Measurements from ENCODE around the gene GPC6.
A peak's percentile ranks its signal among the peaks of the same experiment; 100 is the strongest.

GPC6 gene

GRCh38 chr13:94177041-94177440, 950.4 kb downstream of the GPC6 start:
- H2AK5ac ChIP-seq (ENCODE audit: low read depth, low read length) = no peak overlapping the region
- no peak overlapping the region for H2BK120ac ChIP-seq (ENCODE audit: low read depth, low read length)
- no peak overlapping the region for H3K4me3 ChIP-seq (ENCODE audit: low read length in 2 of 2)
- no peak overlapping the region for H2BK5ac ChIP-seq (ENCODE audit: low read length)
- H3K9ac ChIP-seq (ENCODE audit: low read depth, low read length, poor library complexity) = no peak overlapping the region
- no peak overlapping the region for H3K23ac ChIP-seq (ENCODE audit: low read depth, low read length, poor library complexity)
- no peak overlapping the region for H3K4ac ChIP-seq (ENCODE audit: low read length)
- no peaks in the 10 kb centered on the region for H3K9me3 ChIP-seq (replicated peaks in 1 of 2; ENCODE audit: control insufficient read depth in 2 of 2, insufficient read depth in 1 of 2, low read depth in 1 of 2, low read length in 2 of 2)
- H3K4me1 ChIP-seq (ENCODE audit: control insufficient read depth in 2 of 2, insufficient read depth in 1 of 2, low read depth in 1 of 2, low read length in 2 of 2) = no peaks in the 10 kb centered on the region
- H3K79me1 ChIP-seq (ENCODE audit: low read depth, low read length) = no peaks in the 10 kb centered on the region
- no peak for DNase-seq (ENCODE audit: low spot score)
- no peak overlapping the region for H3K4me2 ChIP-seq (ENCODE audit: insufficient read depth, low read length, poor library complexity, severe bottlenecking)
- H2AFZ ChIP-seq (ENCODE audit: low read length) = no peak overlapping the region
- H4K8ac ChIP-seq (ENCODE audit: low read depth, low read length) = no peak overlapping the region
- no peaks in the 10 kb centered on the region for H3K27me3 ChIP-seq (ENCODE audit: control insufficient read depth in 3 of 3, insufficient read depth in 3 of 3, low read depth in 1 of 3, low read length in 3 of 3)
- no peak overlapping the region for H3K14ac ChIP-seq (ENCODE audit: low read length)
- no peak overlapping the region for H4K91ac ChIP-seq (ENCODE audit: low read depth, low read length, poor library complexity)
- H2BK15ac ChIP-seq (ENCODE audit: low read length) = no peak overlapping the region
- H3K36me3 ChIP-seq (replicated peaks in 1 of 2; ENCODE audit: control insufficient read depth in 2 of 2, insufficient read depth in 2 of 2, low read length in 2 of 2) = no peaks in the 10 kb centered on the region
- H2BK12ac ChIP-seq (ENCODE audit: low read length) = no peak overlapping the region
- no peak overlapping the region for H3K18ac ChIP-seq (ENCODE audit: low read length)
- no CpG with 5 or more reads among the region's 2 CpGs for WGBS, 2 donors (ENCODE audit: extremely low coverage in 2 of 2, insufficient read length in 2 of 2, insufficient replicate concordance in 1 of 2)
- H3K27ac ChIP-seq (replicated peaks; ENCODE audit: low read length) = no peak overlapping the region

- no peak overlapping the region for H2BK5ac ChIP-seq (ENCODE audit: low read length)
- H3K23ac ChIP-seq (ENCODE audit: low read depth, low read length, poor library complexity) = no peak overlapping the region
- no peaks in the 10 kb centered on the region for H3K4me1 ChIP-seq (ENCODE audit: control insufficient read depth in 2 of 2, insufficient read depth in 1 of 2, low read depth in 1 of 2, low read length in 2 of 2)
- H4K91ac ChIP-seq (ENCODE audit: low read depth, low read length, poor library complexity) = no peak overlapping the region
- no peak overlapping the region for H2BK120ac ChIP-seq (ENCODE audit: low read depth, low read length)
- no peak overlapping the region for H3K4me2 ChIP-seq (ENCODE audit: insufficient read depth, low read length, poor library complexity, severe bottlenecking)
- no peaks in the 10 kb centered on the region for H3K27me3 ChIP-seq (ENCODE audit: control insufficient read depth in 3 of 3, insufficient read depth in 3 of 3, low read depth in 1 of 3, low read length in 3 of 3)
- H3K9me3 ChIP-seq (replicated peaks in 1 of 2; ENCODE audit: control insufficient read depth in 2 of 2, insufficient read depth in 1 of 2, low read depth in 1 of 2, low read length in 2 of 2) = no peaks in the 10 kb centered on the region
- H3K36me3 ChIP-seq (replicated peaks in 1 of 2; ENCODE audit: control insufficient read depth in 2 of 2, insufficient read depth in 2 of 2, low read length in 2 of 2) = no peaks in the 10 kb centered on the region
- no peak overlapping the region for H2AK5ac ChIP-seq (ENCODE audit: low read depth, low read length)
- no peak overlapping the region for H3K27ac ChIP-seq (replicated peaks; ENCODE audit: low read length)
- no peak overlapping the region for H2AFZ ChIP-seq (ENCODE audit: low read length)
- no peak overlapping the region for H3K4ac ChIP-seq (ENCODE audit: low read length)
- no CpG with 5 or more reads among the region's 5 CpGs for WGBS, 2 donors (ENCODE audit: extremely low coverage in 2 of 2, insufficient read length in 2 of 2, insufficient replicate concordance in 1 of 2)
- no peak overlapping the region for H3K14ac ChIP-seq (ENCODE audit: low read length)
- no peak overlapping the region for H2BK12ac ChIP-seq (ENCODE audit: low read length)
- no peak overlapping the region for H3K9ac ChIP-seq (ENCODE audit: low read depth, low read length, poor library complexity)
- no peak overlapping the region for H3K4me3 ChIP-seq (ENCODE audit: low read length in 2 of 2)
- H4K8ac ChIP-seq (ENCODE audit: low read depth, low read length) = no peak overlapping the region
- no peak overlapping the region for H2BK15ac ChIP-seq (ENCODE audit: low read length)
- H3K18ac ChIP-seq (ENCODE audit: low read length) = no peak overlapping the region
- no peaks in the 10 kb centered on the region for H3K79me1 ChIP-seq (ENCODE audit: low read depth, low read length)
- no peak for DNase-seq (ENCODE audit: low spot score)
These were observed 952.1 kb downstream of the GPC6 start for GRCh38 chr13:94178625-94179244.

- peak overlapping the region; percentile 31 for H3K18ac ChIP-seq (ENCODE audit: low read length)
- H3K27me3 ChIP-seq (ENCODE audit: control insufficient read depth in 3 of 3, insufficient read depth in 3 of 3, low read depth in 1 of 3, low read length in 3 of 3) = no peaks in the 10 kb centered on the region
- no peak for DNase-seq (ENCODE audit: low spot score)
- H3K14ac ChIP-seq (ENCODE audit: low read length) = no peak overlapping the region
- no peaks in the 10 kb centered on the region for H3K36me3 ChIP-seq (replicated peaks in 1 of 2; ENCODE audit: control insufficient read depth in 2 of 2, insufficient read depth in 2 of 2, low read length in 2 of 2)
- H2BK12ac ChIP-seq (ENCODE audit: low read length) = no peak overlapping the region
- no peaks in the 10 kb centered on the region for H3K79me1 ChIP-seq (ENCODE audit: low read depth, low read length)
- H2BK120ac ChIP-seq (ENCODE audit: low read depth, low read length) = no peak overlapping the region
- no peak overlapping the region for H3K27ac ChIP-seq (replicated peaks; ENCODE audit: low read length)
- H2BK5ac ChIP-seq (ENCODE audit: low read length) = no peak overlapping the region
- H3K4me2 ChIP-seq (ENCODE audit: insufficient read depth, low read length, poor library complexity, severe bottlenecking) = no peak overlapping the region
- no peaks in the 10 kb centered on the region for H3K9me3 ChIP-seq (replicated peaks in 1 of 2; ENCODE audit: control insufficient read depth in 2 of 2, insufficient read depth in 1 of 2, low read depth in 1 of 2, low read length in 2 of 2)
- no peak overlapping the region for H2BK15ac ChIP-seq (ENCODE audit: low read length)
- H4K8ac ChIP-seq (ENCODE audit: low read depth, low read length) = no peak overlapping the region
- no peak overlapping the region for H3K4me3 ChIP-seq (ENCODE audit: low read length in 2 of 2)
- no peak overlapping the region for H3K4ac ChIP-seq (ENCODE audit: low read length)
- H3K23ac ChIP-seq (ENCODE audit: low read depth, low read length, poor library complexity) = no peak overlapping the region
- H4K91ac ChIP-seq (ENCODE audit: low read depth, low read length, poor library complexity) = no peak overlapping the region
- no CpG with 5 or more reads among the region's 1 CpG for WGBS, 2 donors (ENCODE audit: extremely low coverage in 2 of 2, insufficient read length in 2 of 2, insufficient replicate concordance in 1 of 2)
- H2AK5ac ChIP-seq (ENCODE audit: low read depth, low read length) = no peak overlapping the region
- H2AFZ ChIP-seq (ENCODE audit: low read length) = no peak overlapping the region
- no peaks in the 10 kb centered on the region for H3K4me1 ChIP-seq (ENCODE audit: control insufficient read depth in 2 of 2, insufficient read depth in 1 of 2, low read depth in 1 of 2, low read length in 2 of 2)
- H3K9ac ChIP-seq (ENCODE audit: low read depth, low read length, poor library complexity) = no peak overlapping the region
These were observed 955.0 kb downstream of the GPC6 start for GRCh38 chr13:94181461-94182107.

- H4K91ac ChIP-seq (ENCODE audit: low read depth, low read length, poor library complexity) = no peak overlapping the region
- no peak overlapping the region for H3K4ac ChIP-seq (ENCODE audit: low read length)
- no peaks in the 10 kb centered on the region for H3K4me1 ChIP-seq (ENCODE audit: control insufficient read depth in 2 of 2, insufficient read depth in 1 of 2, low read depth in 1 of 2, low read length in 2 of 2)
- H3K79me1 ChIP-seq (ENCODE audit: low read depth, low read length) = no peaks in the 10 kb centered on the region
- H2BK12ac ChIP-seq (ENCODE audit: low read length) = no peak overlapping the region
- H3K36me3 ChIP-seq (replicated peaks in 1 of 2; ENCODE audit: control insufficient read depth in 2 of 2, insufficient read depth in 2 of 2, low read length in 2 of 2) = no peaks in the 10 kb centered on the region
- no peak overlapping the region for H2AFZ ChIP-seq (ENCODE audit: low read length)
- H3K23ac ChIP-seq (ENCODE audit: low read depth, low read length, poor library complexity) = no peak overlapping the region
- no peak overlapping the region for H2BK120ac ChIP-seq (ENCODE audit: low read depth, low read length)
- H2BK5ac ChIP-seq (ENCODE audit: low read length) = no peak overlapping the region
- H3K18ac ChIP-seq (ENCODE audit: low read length) = no peak overlapping the region
- H4K8ac ChIP-seq (ENCODE audit: low read depth, low read length) = no peak overlapping the region
- H3K4me3 ChIP-seq (ENCODE audit: low read length in 2 of 2) = no peak overlapping the region
- H2AK5ac ChIP-seq (ENCODE audit: low read depth, low read length) = no peak overlapping the region
- no peak overlapping the region for H3K14ac ChIP-seq (ENCODE audit: low read length)
- no peak overlapping the region for H3K9ac ChIP-seq (ENCODE audit: low read depth, low read length, poor library complexity)
- no peak overlapping the region for H3K27ac ChIP-seq (replicated peaks; ENCODE audit: low read length)
- H3K9me3 ChIP-seq (replicated peaks in 1 of 2; ENCODE audit: control insufficient read depth in 2 of 2, insufficient read depth in 1 of 2, low read depth in 1 of 2, low read length in 2 of 2) = no peaks in the 10 kb centered on the region
- H2BK15ac ChIP-seq (ENCODE audit: low read length) = no peak overlapping the region
- H3K27me3 ChIP-seq (ENCODE audit: control insufficient read depth in 3 of 3, insufficient read depth in 3 of 3, low read depth in 1 of 3, low read length in 3 of 3) = no peaks in the 10 kb centered on the region
- no peak for DNase-seq (ENCODE audit: low spot score)
- H3K4me2 ChIP-seq (ENCODE audit: insufficient read depth, low read length, poor library complexity, severe bottlenecking) = no peak overlapping the region
These were observed 955.7 kb downstream of the GPC6 start for GRCh38 chr13:94182185-94182761.

Measured in neuronal stem cell (in vitro differentiated cells).